Ovary (tissue), 9 donors: Measurements from ENCODE around the gene SLC9A9. TPM values are rescaled to one million over a fixed set of nuclear protein-coding genes. Genes with fewer than 3 reads are reported as not detected.

Source experiments
- DNase-seq, 5 donors: peaks; one replicate each; pipeline ENCODE4 v3.0.0-alpha.2; 2019 to 2020
- H3K27ac ChIP-seq, 2 donors: fragments of 200-600 bp; one replicate each; pipeline versions ENCODE4 v1.5.1 to v1.8.0; 2019 to 2022
- H3K27me3 ChIP-seq: fragments of 200-600 bp; one replicate; pipeline ENCODE4 v1.8.0; 2022
- H3K36me3 ChIP-seq: fragments of 200-600 bp; sonication (generic); one replicate; pipeline ENCODE4 v1.5.1; 2019
- H3K4me1 ChIP-seq: one replicate; pipeline ENCODE4 v1.8.1; 2013; ENCODE audit warnings: mild to moderate bottlenecking, moderate library complexity; ENCODE audit not compliant: insufficient read depth
- H3K4me3 ChIP-seq: fragments of 200-600 bp; sonication (generic); one replicate; pipeline ENCODE4 v1.5.1; 2017
- H3K9me3 ChIP-seq, 2 donors: fragments of 200-600 bp in 1 of 2; sonication (generic) in 1 of 2; one replicate each; pipeline versions ENCODE4 v1.5.1 to v1.8.1; 2013 to 2019; ENCODE audit warnings: mild to moderate bottlenecking in 1 of 2, moderate library complexity in 1 of 2
- CTCF ChIP-seq, 3 donors: fragments of 450-650 bp in 2 of 3; fragments of 200-600 bp in 1 of 3; IDR thresholded peaks; one replicate each; pipeline versions ENCODE4 v1.5.1 to v1.8.0; 2016 to 2022; ENCODE audit warnings: antibody characterized with exemption in 3 of 3, mild to moderate bottlenecking in 1 of 3
- EP300 ChIP-seq: sonication (generic); formaldehyde crosslinking; IDR thresholded peaks from one replicate; pipeline ENCODE4 v1.6.1; 2017; ENCODE audit warnings: antibody characterized with exemption
- POLR2A ChIP-seq: fragments of 450-650 bp; IDR thresholded peaks from one replicate; pipeline ENCODE4 v1.6.1; 2017; ENCODE audit warnings: antibody characterized with exemption, mild to moderate bottlenecking, moderate library complexity
- WGBS, 3 donors: extraction: QIAGEN DNeasy Blood & Tissue Kit in 1 of 3; methylation state at CpG; one replicate each; pipeline versions ENCODE4 v1.1.5 to v1.1.7; 2013 to 2017; 5-methylcytosine and 5-hydroxymethylcytosine counted together
- intact Hi-C, 4 donors: fragments of 100-400 bp; cut with DNase I; formaldehyde crosslinking; loops; one replicate each; pipeline versions ENCODE4 v1.11.0 to v1.15.1; 2022 to 2023
- polyA plus RNA-seq, 2 donors: library from polyadenylated mRNA; stranded (reverse); fragments of 200-250 nt in 1 of 2; fragments of 350-450 nt in 1 of 2; fragmentation: Illumina TruSeq in 1 of 2; extraction: RNeasy Lipid Tissue Mini Kit (QIAGEN cat#74804) in 1 of 2; gene quantifications; one replicate each; pipeline ENCODE4 v1.2.3, GENCODE V29; 2013 to 2014
- total RNA-seq, 7 donors: library from RNA; depleted of rRNA in 2 of 7; stranded (reverse); fragments of >200 nt in 2 of 7; fragmentation: NEBNext Ultra II Directional in 3 of 7; extraction: Animal tissue kit (Norgen Biotek cat#: 25700) in 3 of 7; gene quantifications; one replicate each; pipeline versions ENCODE4 v1.1.0 to v1.2.4, GENCODE V29; 2016 to 2023
- donor health status: DM: no; HTN: no; CAD: no; lungs with moderate emphysema.
- donor health status: DM: no; HTN: no; CAD: no.
- donor health status: Bipolar disorder and iron deficiency.
- donor health status: DM: yes; HTN: yes; CAD: no.
- donor health status: DM: no; HTN: no; CAD: no.
- donor health status: DM: yes; HTN: yes; CAD: no.

Gene SLC9A9
- total and polyA plus RNA-seq, 9 donors, result 7.0 to 22.7 (median 13.5) TPM

GRCh38 chr3:143771939-143772338 lies 76.3 kb downstream of the SLC9A9 start:
- Histone ChIP-seq H3K36me3 (no peaks in the 10 kb centered on the region), H3K27me3 (no peaks in the 10 kb centered on the region), H3K4me3 (no peak overlapping the region), H3K27ac (no peak overlapping the region), H3K9me3 (no peaks in the 10 kb centered on the region), H3K4me1 (peaks cover 6% of the 10 kb centered on the region)
- intact Hi-C loops, result loop anchor here in 1 of 4 donors (5.0 kb wide), 1 partner anchor 180 kb away; no protein-coding TSS in a partner anchor
- no peak for TF ChIP-seq CTCF (IDR thresholded peaks at IDR 0.05)
- TF ChIP-seq EP300, result no peak
- TF ChIP-seq POLR2A, result no peak
- 68 to 74% (median 74%) methylated on average over 5 of the region's 5 CpGs for WGBS, 3 donors
- peak in 1 of 5 donors; percentile 21 for DNase-seq

DNA sequence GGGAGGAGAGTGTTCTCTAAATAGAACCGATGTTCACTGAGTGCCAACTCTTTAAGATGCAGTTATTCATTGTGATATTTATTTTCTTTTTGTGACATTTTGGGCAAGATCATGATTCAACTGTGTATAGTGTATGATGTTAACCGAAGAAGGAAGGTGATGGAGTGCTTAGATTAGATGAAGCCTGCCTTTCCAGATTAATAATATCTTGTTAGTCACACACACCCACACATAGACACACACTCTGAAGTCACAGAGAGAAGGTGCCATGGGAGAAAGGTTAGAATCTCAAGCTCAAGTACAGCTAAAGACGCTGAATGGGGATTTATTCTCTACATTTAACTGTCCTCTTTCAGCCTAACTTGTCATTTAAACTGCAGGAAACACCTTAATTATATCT lies 77.0 kb downstream of the SLC9A9 start:
- Histone ChIP-seq H3K9me3 (no peaks in the 10 kb centered on the region), H3K27me3 (no peaks in the 10 kb centered on the region), H3K4me3 (no peak overlapping the region), H3K27ac (no peak overlapping the region), H3K4me1 (peaks cover 6% of the 10 kb centered on the region), H3K36me3 (no peaks in the 10 kb centered on the region)
- TF ChIP-seq EP300 (no peak), CTCF (IDR thresholded peaks at IDR 0.05) (no peak), POLR2A (no peak)
- DNase-seq, result no peak
- 74 to 87% (median 76%) methylated on average over 3 of the region's 3 CpGs for WGBS, 3 donors
- intact Hi-C loops, result loop anchor here in 1 of 4 donors (5.0 kb wide), 1 partner anchor 181 kb away; no protein-coding TSS in a partner anchor

DNA sequence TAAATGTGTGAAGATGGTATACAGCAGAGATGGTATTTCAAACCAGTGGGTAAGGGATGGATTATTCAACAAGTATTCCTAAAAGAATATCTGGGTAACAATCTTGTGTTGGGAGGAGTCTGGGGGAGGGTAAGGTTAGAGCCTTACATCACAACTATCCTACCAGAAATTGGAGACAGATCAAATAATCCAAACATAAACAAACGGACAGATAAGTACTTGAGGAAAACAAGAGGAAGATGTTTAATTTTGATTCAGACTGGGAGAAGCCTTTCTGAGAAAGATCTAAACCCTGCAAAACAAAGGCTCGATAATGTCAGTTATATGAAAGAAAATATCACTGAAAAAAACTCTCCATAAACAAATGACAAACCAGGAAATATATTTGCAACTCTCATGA lies 77.9 kb downstream of the SLC9A9 start:
- WGBS, 3 donors, result 34 to 42% (median 37%) methylated on average over 2 of the region's 2 CpGs
- intact Hi-C loops, result loop anchor here in 1 of 4 donors (5.0 kb wide), 1 partner anchor 182 kb away; no protein-coding TSS in a partner anchor
- DNase-seq, result no peak
- TF ChIP-seq CTCF (IDR thresholded peaks at IDR 0.05) (no peak), EP300 (no peak), POLR2A (no peak)
- Histone ChIP-seq H3K4me3 (no peak overlapping the region), H3K4me1 (peaks cover 6% of the 10 kb centered on the region), H3K9me3 (no peaks in the 10 kb centered on the region), H3K27me3 (no peaks in the 10 kb centered on the region), H3K27ac (no peak overlapping the region), H3K36me3 (no peaks in the 10 kb centered on the region)

DNA sequence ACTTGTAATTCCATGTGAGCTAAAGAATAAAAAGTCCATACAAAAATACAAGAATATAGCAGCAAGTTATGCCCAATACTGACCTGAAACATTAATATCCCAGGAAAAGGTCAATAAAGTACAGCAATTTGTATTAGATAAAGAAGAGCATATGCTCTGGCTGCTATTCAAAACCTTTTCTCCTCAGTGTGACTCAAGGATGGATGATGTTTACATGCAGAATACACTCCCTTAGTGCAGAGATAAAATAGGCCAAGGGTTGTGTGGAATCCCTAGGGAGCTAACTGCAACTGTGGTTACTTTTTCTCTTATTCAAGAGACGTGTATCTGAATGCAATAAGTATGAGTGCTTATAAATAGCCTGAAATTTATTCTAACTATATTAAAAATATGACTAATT lies 78.7 kb downstream of the SLC9A9 start:
- DNase-seq, result no peak
- TF ChIP-seq POLR2A, result no peak
- TF ChIP-seq EP300, result no peak
- no peak for TF ChIP-seq CTCF (IDR thresholded peaks at IDR 0.05)
- H3K9me3 ChIP-seq, result no peaks in the 10 kb centered on the region
- no peaks in the 10 kb centered on the region for H3K36me3 ChIP-seq
- peak overlapping the region in 1 of 2 donors; percentile 5 for H3K27ac ChIP-seq
- H3K27me3 ChIP-seq, result no peaks in the 10 kb centered on the region
- H3K4me1 ChIP-seq, result peaks cover 6% of the 10 kb centered on the region
- WGBS, 3 donors, result 4 to 13% (median 10%) methylated on average over 1 of the region's 1 CpG
- intact Hi-C loops, result loop anchor here in 1 of 4 donors (5.0 kb wide), 1 partner anchor 183 kb away; no protein-coding TSS in a partner anchor
- H3K4me3 ChIP-seq, result no peak overlapping the region
